Mammary epithelial cell (primary cell): ENCODE measurements around the gene GOLGA2.
"Not testable (repeated sequence)": the region's sequence is repeated elsewhere in the genome, so short reads cannot be mapped to it uniquely, and the experiment has no call there.

Source experiments
- EZH2 ChIP-seq: IDR thresholded peaks from 2 replicates; pipeline ENCODE4 v1.6.1; 2012; ENCODE audit warnings: low read length, inconsistent platforms, borderline replicate concordance
- TF ChIP-seq, protein P1 (sequence below), 2 donors: IDR thresholded peaks in 1 of 2; conservative IDR thresholded peaks in 1 of 2; 2 replicates each; pipeline ENCODE4 v1.5.1; 2011 to 2012; ENCODE audit warnings: inconsistent platforms in 2 of 2, low read length in 2 of 2, mild to moderate bottlenecking in 2 of 2, control low read depth in 1 of 2, low read depth in 1 of 2; ENCODE audit not compliant: insufficient read depth in 1 of 2; ENCODE audit errors: extremely low read depth in 1 of 2

DNA sequence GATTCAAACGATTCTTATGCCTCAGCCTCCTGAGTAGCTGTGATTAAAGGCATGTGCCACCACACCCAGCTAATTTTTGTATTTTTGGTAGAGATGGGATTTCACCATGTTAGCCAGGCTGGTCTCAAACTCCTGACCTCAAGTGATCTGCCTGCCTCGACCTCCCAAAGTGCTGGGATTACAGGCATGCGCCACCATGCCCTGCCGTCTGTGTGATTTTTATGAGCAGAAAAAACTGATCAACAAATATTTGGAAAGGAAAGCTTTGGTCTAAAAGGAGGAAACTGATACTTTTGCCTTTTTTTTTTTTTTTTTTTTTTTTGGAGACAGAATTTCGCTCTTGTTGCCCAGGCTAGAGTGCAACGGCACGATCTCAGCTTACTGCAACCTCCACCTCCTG is 44.9 kb downstream of the GOLGA2 start:
- TF ChIP-seq, protein P1, sequence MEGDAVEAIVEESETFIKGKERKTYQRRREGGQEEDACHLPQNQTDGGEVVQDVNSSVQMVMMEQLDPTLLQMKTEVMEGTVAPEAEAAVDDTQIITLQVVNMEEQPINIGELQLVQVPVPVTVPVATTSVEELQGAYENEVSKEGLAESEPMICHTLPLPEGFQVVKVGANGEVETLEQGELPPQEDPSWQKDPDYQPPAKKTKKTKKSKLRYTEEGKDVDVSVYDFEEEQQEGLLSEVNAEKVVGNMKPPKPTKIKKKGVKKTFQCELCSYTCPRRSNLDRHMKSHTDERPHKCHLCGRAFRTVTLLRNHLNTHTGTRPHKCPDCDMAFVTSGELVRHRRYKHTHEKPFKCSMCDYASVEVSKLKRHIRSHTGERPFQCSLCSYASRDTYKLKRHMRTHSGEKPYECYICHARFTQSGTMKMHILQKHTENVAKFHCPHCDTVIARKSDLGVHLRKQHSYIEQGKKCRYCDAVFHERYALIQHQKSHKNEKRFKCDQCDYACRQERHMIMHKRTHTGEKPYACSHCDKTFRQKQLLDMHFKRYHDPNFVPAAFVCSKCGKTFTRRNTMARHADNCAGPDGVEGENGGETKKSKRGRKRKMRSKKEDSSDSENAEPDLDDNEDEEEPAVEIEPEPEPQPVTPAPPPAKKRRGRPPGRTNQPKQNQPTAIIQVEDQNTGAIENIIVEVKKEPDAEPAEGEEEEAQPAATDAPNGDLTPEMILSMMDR (conservative IDR thresholded peaks at IDR 0.05 in 1 of 2, IDR thresholded peaks at IDR 0.05 in 1 of 2; ENCODE audit: extremely low read depth in 1 of 2, insufficient read depth in 1 of 2, low read depth in 1 of 2, low read length in 2 of 2), result not testable (repeated sequence)
- TF ChIP-seq EZH2, result not testable (repeated sequence)
